Keratinocyte (primary cell): ENCODE data around the gene RBPJL. TPM values are rescaled to one million over a fixed set of nuclear protein-coding genes. Genes with fewer than 3 reads are reported as not detected.

Experiments
- DNase-seq: peaks from one replicate; pipeline ENCODE4 v3.0.0-alpha.2; 2011; ENCODE audit warnings: low read depth, missing footprints, low spot score
- FAIRE-seq: peaks from 2 replicates; lab custom pipeline; 2011; peaks lifted over from hg19 to GRCh38; lab: Jason Lieb, UNC
- H2AFZ ChIP-seq: 2 replicates; pipeline ENCODE4 v1.6.0; 2012; ENCODE audit warnings: low read length, control low read depth, inconsistent platforms; ENCODE audit not compliant: control insufficient read depth
- H3K27ac ChIP-seq: 2 replicates; pipeline ENCODE4 v1.5.1; 2011; ENCODE audit warnings: low read length; ENCODE audit not compliant: control insufficient read depth, insufficient read depth
- H3K27me3 ChIP-seq: 3 replicates; pipeline ENCODE4 v1.6.0; 2011; ENCODE audit warnings: low read length; ENCODE audit not compliant: control insufficient read depth, insufficient read depth; ENCODE audit errors: extremely low read depth
- H3K36me3 ChIP-seq, 2 experiments: 2 replicates in 1 of 2; 3 replicates in 1 of 2; pipeline ENCODE4 v1.5.1; 2011; ENCODE audit warnings: low read length in 2 of 2, mild to moderate bottlenecking in 1 of 2; ENCODE audit not compliant: control insufficient read depth in 2 of 2, insufficient read depth in 2 of 2; ENCODE audit errors: extremely low read depth in 1 of 2
- H3K4me1 ChIP-seq: 3 replicates; pipeline ENCODE4 v1.5.1; 2011; ENCODE audit warnings: low read length; ENCODE audit not compliant: control insufficient read depth, insufficient read depth; ENCODE audit errors: extremely low read depth
- H3K4me2 ChIP-seq: 3 replicates; pipeline ENCODE4 v1.6.0; 2011; ENCODE audit warnings: low read depth, low read length; ENCODE audit not compliant: control insufficient read depth, insufficient read depth; ENCODE audit errors: extremely low read depth
- H3K4me3 ChIP-seq, 3 experiments: fragments of 200-600 bp in 1 of 3; sonication (generic) in 1 of 3; 2 replicates in 2 of 3; 3 replicates in 1 of 3; pipeline ENCODE4 v1.5.1; 2011 to 2016; ENCODE audit warnings: low read length in 3 of 3, mild to moderate bottlenecking in 3 of 3, control low read depth in 2 of 3, inconsistent platforms in 1 of 3, low read depth in 1 of 3, mixed read lengths in 1 of 3, mixed run types in 1 of 3, moderate library complexity in 1 of 3; ENCODE audit not compliant: control insufficient read depth in 2 of 3, insufficient read depth in 2 of 3; ENCODE audit errors: extremely low read depth in 1 of 3
- H3K79me2 ChIP-seq: 2 replicates; pipeline ENCODE4 v1.6.0; 2012; ENCODE audit warnings: low read length; ENCODE audit not compliant: control insufficient read depth, insufficient read depth
- H3K9ac ChIP-seq: 3 replicates; pipeline ENCODE4 v1.6.0; 2011; ENCODE audit warnings: low read length; ENCODE audit not compliant: control insufficient read depth, insufficient read depth; ENCODE audit errors: extremely low read depth
- H3K9me1 ChIP-seq: 3 replicates; pipeline ENCODE4 v1.6.0; 2011; ENCODE audit warnings: low read length; ENCODE audit not compliant: control insufficient read depth, insufficient read depth; ENCODE audit errors: extremely low read depth
- H3K9me3 ChIP-seq: 2 replicates; pipeline ENCODE4 v1.5.1; 2012; ENCODE audit warnings: low read depth, low read length; ENCODE audit not compliant: control insufficient read depth
- H4K20me1 ChIP-seq: 3 replicates; pipeline ENCODE4 v1.6.0; 2011; ENCODE audit warnings: low read length; ENCODE audit not compliant: control insufficient read depth, insufficient read depth; ENCODE audit errors: extremely low read depth
- CTCF ChIP-seq, 3 experiments: IDR thresholded peaks in 1 of 3; conservative IDR thresholded peaks in 1 of 3; optimal IDR thresholded peaks in 1 of 3; 2 replicates in 2 of 3; 3 replicates in 1 of 3; pipeline versions ENCODE3 to v1.5.1; 2011; ENCODE audit warnings: low read length in 3 of 3, mild to moderate bottlenecking in 3 of 3, moderate library complexity in 2 of 3, control low read depth in 1 of 3, inconsistent platforms in 1 of 3; ENCODE audit not compliant: insufficient read depth in 2 of 3; ENCODE audit errors: extremely low read depth in 1 of 3
- EZH2 ChIP-seq: IDR thresholded peaks from one replicate; pipeline ENCODE4 v1.6.1; 2012; ENCODE audit warnings: inconsistent platforms, mild to moderate bottlenecking, low read length, moderate library complexity
- dilution Hi-C: fragments of 300-500 bp; cut with MboI; formaldehyde crosslinking; loops from one replicate; pipeline ENCODE4 v1.7.0; 2020; ENCODE audit warnings: low sequenced_read_pairs; ENCODE audit not compliant: extremely low pct_ligation_motif_present
- polyA plus RNA-seq, 5 experiments: library from polyadenylated mRNA; depleted of rRNA in 3 of 5; stranded (reverse) in 3 of 5; stranded (forward) in 1 of 5; unstranded in 1 of 5; fragments of >200 nt; gene quantifications; 1 replicate in 1 of 5; 2 replicates in 3 of 5; 3 replicates in 1 of 5; pipeline versions ENCODE4 v1.2.1 to v1.2.3, GENCODE V29; 2011 to 2012; ENCODE audit warnings: missing spikeins in 2 of 5, low read depth in 1 of 5, low replicate concordance in 1 of 5

Gene RBPJL
- polyA plus RNA-seq, 1 donor (not counting 4 experiments of a cell fraction or from before 2014, with no cell fraction given) = not detected

GRCh38 chr20:45289942-45290676 lies 16.5 kb upstream of the RBPJL start:
- Histone ChIP-seq H4K20me1 (no peaks in the 10 kb centered on the region), H3K36me3 (no peaks in the 10 kb centered on the region), H3K9me1 (no peaks in the 10 kb centered on the region), H3K9me3 (no peaks in the 10 kb centered on the region), H3K27me3 (peaks cover 15% of the 10 kb centered on the region), H3K79me2 (no peaks in the 10 kb centered on the region), H3K4me3 (no peak overlapping the region), H3K4me2 (no peak overlapping the region), H3K9ac (no peak overlapping the region), H2AFZ (no peak overlapping the region), H3K4me1 (peaks cover 3% of the 10 kb centered on the region), H3K27ac (no peak overlapping the region)
- dilution Hi-C loops = no loop called here
- no peak for DNase-seq
- TF ChIP-seq EZH2 (no peak), CTCF (optimal IDR thresholded peaks at IDR 0.05 in 1 of 3, IDR thresholded peaks at IDR 0.05 in 1 of 3, conservative IDR thresholded peaks at IDR 0.05 in 1 of 3; ENCODE audit: extremely low read depth in 1 of 3, insufficient read depth in 2 of 3, low read length in 3 of 3) (no peak)
- FAIRE-seq = no peak

GRCh38 chr20:45290677-45291355 lies 15.8 kb upstream of the RBPJL start:
- FAIRE-seq (peak; percentile 39), DNase-seq (no peak)
- TF ChIP-seq CTCF (optimal IDR thresholded peaks at IDR 0.05 in 1 of 3, IDR thresholded peaks at IDR 0.05 in 1 of 3, conservative IDR thresholded peaks at IDR 0.05 in 1 of 3; ENCODE audit: extremely low read depth in 1 of 3, insufficient read depth in 2 of 3, low read length in 3 of 3) (peak; percentile 73 to 93 (median 82)), EZH2 (no peak)
- no peak overlapping the region for H3K4me3 ChIP-seq
- no peaks in the 10 kb centered on the region for H3K9me3 ChIP-seq
- H3K36me3 ChIP-seq = no peaks in the 10 kb centered on the region
- H3K4me1 ChIP-seq = peaks cover 3% of the 10 kb centered on the region
- H3K27ac ChIP-seq = no peak overlapping the region
- H3K9me1 ChIP-seq = no peaks in the 10 kb centered on the region
- peaks cover 15% of the 10 kb centered on the region for H3K27me3 ChIP-seq
- H2AFZ ChIP-seq = no peak overlapping the region
- no peak overlapping the region for H3K9ac ChIP-seq
- no peaks in the 10 kb centered on the region for H4K20me1 ChIP-seq
- no peak overlapping the region for H3K4me2 ChIP-seq
- H3K79me2 ChIP-seq = no peaks in the 10 kb centered on the region
- dilution Hi-C loops = no loop called here
